Hepatocyte (in vitro differentiated cells): Measurements from ENCODE around the gene MRPL46. TPM values are rescaled to one million over a fixed set of nuclear protein-coding genes. Genes with fewer than 3 reads are reported as not detected.

Source experiments
- DNase-seq: peaks from one replicate; pipeline ENCODE4 v3.0.0-alpha.2; 2016; ENCODE audit warnings: low spot score
- H2AFZ ChIP-seq: fragments of 200-600 bp; sonication (generic); 2 replicates; pipeline ENCODE4 v1.6.0; 2016; ENCODE audit warnings: antibody characterized with exemption, mild to moderate bottlenecking
- H3K27ac ChIP-seq: fragments of 200-600 bp; sonication (generic); 2 replicates; pipeline ENCODE4 v1.5.1; 2016; ENCODE audit warnings: mild to moderate bottlenecking
- H3K27me3 ChIP-seq: fragments of 200-600 bp; sonication (generic); 2 replicates; pipeline ENCODE4 v1.6.1; 2016
- H3K36me3 ChIP-seq: fragments of 200-600 bp; sonication (generic); replicated peaks from 2 replicates; pipeline ENCODE4 v1.5.1; 2016; ENCODE audit warnings: low read depth; ENCODE audit not compliant: insufficient read depth
- H3K4me1 ChIP-seq: fragments of 200-600 bp; sonication (generic); 2 replicates; pipeline ENCODE4 v1.5.1; 2016; ENCODE audit warnings: mild to moderate bottlenecking, moderate library complexity; ENCODE audit not compliant: insufficient read depth
- H3K4me2 ChIP-seq: fragments of 200-600 bp; sonication (generic); 2 replicates; pipeline ENCODE4 v1.6.0; 2016
- H3K4me3 ChIP-seq: fragments of 200-600 bp; sonication (generic); 2 replicates; pipeline ENCODE4 v1.5.1; 2016; ENCODE audit warnings: mild to moderate bottlenecking
- H3K79me2 ChIP-seq: fragments of 200-600 bp; sonication (generic); 2 replicates; pipeline ENCODE4 v1.6.0; 2017; ENCODE audit warnings: mild to moderate bottlenecking
- H3K9me2 ChIP-seq: fragments of 200-600 bp; sonication (generic); replicated peaks from 2 replicates; pipeline ENCODE4 v1.6.0; 2017; ENCODE audit warnings: mild to moderate bottlenecking; ENCODE audit not compliant: insufficient read depth
- H3K9me3 ChIP-seq: fragments of 200-600 bp; sonication (generic); 2 replicates; pipeline ENCODE4 v1.5.1; 2016; ENCODE audit warnings: low read depth, mild to moderate bottlenecking
- H4K20me1 ChIP-seq: fragments of 200-600 bp; sonication (generic); 2 replicates; pipeline ENCODE4 v1.6.0; 2016; ENCODE audit warnings: mild to moderate bottlenecking; ENCODE audit not compliant: insufficient read depth, poor library complexity, severe bottlenecking
- EZH2 ChIP-seq: fragments of 200-600 bp; sonication (generic); IDR thresholded peaks from 2 replicates; pipeline ENCODE4 v1.6.1; 2016; ENCODE audit warnings: antibody characterized with exemption, mild to moderate bottlenecking, borderline replicate concordance
- EZH2phosphoT487 ChIP-seq: fragments of 200-600 bp; sonication (generic); IDR thresholded peaks from one replicate; pipeline ENCODE4 v1.6.1; 2018; ENCODE audit warnings: antibody characterized with exemption, mild to moderate bottlenecking, low read depth, moderate library complexity; ENCODE audit not compliant: unreplicated experiment, severe bottlenecking
- WGBS: methylation state at CpG from one replicate; pipeline ENCODE4 v1.1.6; 2016; ENCODE audit warnings: low lambda C conversion rate; ENCODE audit errors: missing lambda C conversion rate; 5-methylcytosine and 5-hydroxymethylcytosine counted together
- polyA plus RNA-seq: library from polyadenylated mRNA; unstranded; fragments of >200 nt; fragmentation: Nextera tagmentation; extraction: Ambion mirVana; gene quantifications from 2 replicates; pipeline ENCODE4 v1.2.1, GENCODE V29; 2016
- total RNA-seq: library from RNA; depleted of rRNA; stranded (reverse); fragments of >200 nt; gene quantifications from 2 replicates; pipeline ENCODE4 v1.2.3, GENCODE V29; 2014
- TF ChIP-seq, protein P1 (sequence below): fragments of 200-600 bp; sonication (generic); IDR thresholded peaks from 2 replicates; pipeline ENCODE4 v1.5.1; 2016; ENCODE audit warnings: antibody characterized with exemption, mild to moderate bottlenecking; ENCODE audit not compliant: poor library complexity

The MRPL46 gene
- total and polyA plus RNA-seq, 2 experiments from 2014 or later, result 29.0 to 40.9 TPM

- WGBS, result 88% methylated on average over 8 of the region's 8 CpGs
- Histone ChIP-seq H3K4me3 (no peak overlapping the region), H3K4me2 (no peak overlapping the region), H3K36me3 (no peaks in the 10 kb centered on the region), H3K4me1 (no peaks in the 10 kb centered on the region), H3K27me3 (peaks cover 13% of the 10 kb centered on the region), H3K79me2 (no peaks in the 10 kb centered on the region), H3K9me3 (no peaks in the 10 kb centered on the region), H3K9me2 (no peaks in the 10 kb centered on the region), H2AFZ (no peak overlapping the region), H3K27ac (no peak overlapping the region), H4K20me1 (no peaks in the 10 kb centered on the region)
- TF ChIP-seq EZH2phosphoT487 (no peak), EZH2 (no peak)
- TF ChIP-seq, protein P1, sequence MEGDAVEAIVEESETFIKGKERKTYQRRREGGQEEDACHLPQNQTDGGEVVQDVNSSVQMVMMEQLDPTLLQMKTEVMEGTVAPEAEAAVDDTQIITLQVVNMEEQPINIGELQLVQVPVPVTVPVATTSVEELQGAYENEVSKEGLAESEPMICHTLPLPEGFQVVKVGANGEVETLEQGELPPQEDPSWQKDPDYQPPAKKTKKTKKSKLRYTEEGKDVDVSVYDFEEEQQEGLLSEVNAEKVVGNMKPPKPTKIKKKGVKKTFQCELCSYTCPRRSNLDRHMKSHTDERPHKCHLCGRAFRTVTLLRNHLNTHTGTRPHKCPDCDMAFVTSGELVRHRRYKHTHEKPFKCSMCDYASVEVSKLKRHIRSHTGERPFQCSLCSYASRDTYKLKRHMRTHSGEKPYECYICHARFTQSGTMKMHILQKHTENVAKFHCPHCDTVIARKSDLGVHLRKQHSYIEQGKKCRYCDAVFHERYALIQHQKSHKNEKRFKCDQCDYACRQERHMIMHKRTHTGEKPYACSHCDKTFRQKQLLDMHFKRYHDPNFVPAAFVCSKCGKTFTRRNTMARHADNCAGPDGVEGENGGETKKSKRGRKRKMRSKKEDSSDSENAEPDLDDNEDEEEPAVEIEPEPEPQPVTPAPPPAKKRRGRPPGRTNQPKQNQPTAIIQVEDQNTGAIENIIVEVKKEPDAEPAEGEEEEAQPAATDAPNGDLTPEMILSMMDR, result no peak
- no peak for DNase-seq
Observed at GRCh38 chr15:88423331-88423730, 43.9 kb downstream of the MRPL46 start.

DNA sequence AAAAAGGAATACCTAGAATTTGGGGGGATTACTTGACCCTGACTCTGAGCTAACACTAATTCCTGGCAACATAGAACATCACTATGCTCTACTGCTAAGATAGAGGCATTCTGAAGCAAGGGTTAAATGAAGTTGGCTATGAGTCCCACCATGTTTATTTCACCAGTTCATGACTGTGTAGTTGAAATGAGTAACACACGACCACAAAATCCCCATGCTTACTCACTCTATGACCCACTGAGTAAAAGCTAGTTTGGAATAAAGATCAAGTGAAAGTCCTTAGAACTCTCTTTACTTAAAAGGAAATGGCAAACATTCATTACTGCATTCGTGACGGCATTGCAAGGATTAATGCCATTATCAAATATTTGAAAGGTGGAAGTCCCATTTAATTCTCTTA lies 47.4 kb downstream of the MRPL46 start:
- Histone ChIP-seq H4K20me1 (no peaks in the 10 kb centered on the region), H3K4me3 (no peak overlapping the region), H3K27ac (no peak overlapping the region), H3K4me1 (no peaks in the 10 kb centered on the region), H3K36me3 (no peaks in the 10 kb centered on the region), H3K9me3 (no peaks in the 10 kb centered on the region), H2AFZ (no peak overlapping the region), H3K4me2 (no peak overlapping the region), H3K27me3 (no peaks in the 10 kb centered on the region), H3K9me2 (no peaks in the 10 kb centered on the region), H3K79me2 (no peaks in the 10 kb centered on the region)
- no peak for TF ChIP-seq EZH2
- TF ChIP-seq, protein P1, result no peak
- TF ChIP-seq EZH2phosphoT487, result no peak
- WGBS, result 53% methylated on average over 3 of the region's 3 CpGs
- no peak for DNase-seq

Other genes starting within 250 kb of the MRPL46 start
- 3.6 and 4.9 TPM in 2 replicates for gene NTRK3, start 210.6 kb downstream of the MRPL46 start, total RNA-seq
- gene NTRK3, start 210.6 kb downstream of the MRPL46 start, polyA plus RNA-seq, result 3.0 and 5.6 TPM in 2 replicates
- 26.4 and 28.5 TPM in 2 replicates for gene MRPS11, start 320 bp upstream of the MRPL46 start, total RNA-seq
- gene MRPS11, start 320 bp upstream of the MRPL46 start, polyA plus RNA-seq, result 67.8 and 75.0 TPM in 2 replicates
- gene DET1, start 79.3 kb upstream of the MRPL46 start, total RNA-seq, result 7.2 and 11.5 TPM in 2 replicates
- gene DET1, start 79.3 kb upstream of the MRPL46 start, polyA plus RNA-seq, result 4.0 and 6.5 TPM in 2 replicates
- gene AEN, start 154.0 kb upstream of the MRPL46 start, total RNA-seq, result 25.0 TPM in 2 replicates
- gene AEN, start 154.0 kb upstream of the MRPL46 start, polyA plus RNA-seq, result 18.3 and 28.0 TPM in 2 replicates
- 3.8 and 13.3 TPM in 2 replicates for gene ISG20, start 171.6 kb upstream of the MRPL46 start, total RNA-seq
- 11.9 and 15.8 TPM in 2 replicates for gene ISG20, start 171.6 kb upstream of the MRPL46 start, polyA plus RNA-seq